ENCODE data around the gene DNAJC18.

DNA sequence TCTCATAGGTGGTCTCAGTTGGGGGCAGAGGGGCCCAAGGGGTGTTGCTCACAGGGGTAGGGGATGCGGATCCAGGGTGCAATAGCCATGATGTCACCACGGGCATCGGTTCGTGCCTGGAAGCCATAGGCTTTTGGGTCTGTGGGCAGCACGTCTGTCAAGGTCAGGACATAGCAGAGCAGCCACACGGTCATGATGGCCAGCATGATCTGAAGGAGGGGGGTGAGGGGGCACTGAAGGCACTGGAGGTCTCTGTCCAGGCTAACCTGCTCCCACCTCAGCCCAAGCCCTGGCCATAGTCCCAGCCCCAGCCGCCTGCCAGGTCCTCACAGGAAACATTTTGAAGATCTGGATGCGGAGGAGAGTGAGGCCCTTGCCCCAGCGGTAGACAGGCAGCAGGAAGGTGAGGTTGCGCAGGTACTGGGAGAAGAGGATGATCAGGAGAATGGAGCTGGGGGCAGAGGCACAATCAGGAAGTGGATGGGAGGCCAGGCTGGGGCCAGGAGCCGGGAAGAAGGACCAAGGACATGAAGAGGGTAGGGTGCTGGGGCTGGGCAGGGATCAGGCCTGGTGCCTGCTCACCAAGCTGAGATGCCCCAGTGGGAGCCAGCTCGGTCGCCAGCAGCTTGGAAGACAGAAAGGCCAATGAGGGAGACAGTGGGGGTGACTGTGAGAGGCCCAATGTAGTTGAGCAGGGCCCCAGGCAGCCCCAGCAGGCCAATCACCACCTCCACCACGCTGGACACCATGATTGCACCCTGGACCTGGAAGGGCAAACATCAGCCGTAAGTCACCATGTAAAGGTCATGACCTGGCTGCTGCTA lies 59.5 kb downstream of the DNAJC18 start:
- TF ChIP-seq POLR2A (IDR thresholded peaks at IDR 0.05) (no peak), EP300 (IDR thresholded peaks at IDR 0.05) (no peak)
- TF ChIP-seq, protein P1, sequence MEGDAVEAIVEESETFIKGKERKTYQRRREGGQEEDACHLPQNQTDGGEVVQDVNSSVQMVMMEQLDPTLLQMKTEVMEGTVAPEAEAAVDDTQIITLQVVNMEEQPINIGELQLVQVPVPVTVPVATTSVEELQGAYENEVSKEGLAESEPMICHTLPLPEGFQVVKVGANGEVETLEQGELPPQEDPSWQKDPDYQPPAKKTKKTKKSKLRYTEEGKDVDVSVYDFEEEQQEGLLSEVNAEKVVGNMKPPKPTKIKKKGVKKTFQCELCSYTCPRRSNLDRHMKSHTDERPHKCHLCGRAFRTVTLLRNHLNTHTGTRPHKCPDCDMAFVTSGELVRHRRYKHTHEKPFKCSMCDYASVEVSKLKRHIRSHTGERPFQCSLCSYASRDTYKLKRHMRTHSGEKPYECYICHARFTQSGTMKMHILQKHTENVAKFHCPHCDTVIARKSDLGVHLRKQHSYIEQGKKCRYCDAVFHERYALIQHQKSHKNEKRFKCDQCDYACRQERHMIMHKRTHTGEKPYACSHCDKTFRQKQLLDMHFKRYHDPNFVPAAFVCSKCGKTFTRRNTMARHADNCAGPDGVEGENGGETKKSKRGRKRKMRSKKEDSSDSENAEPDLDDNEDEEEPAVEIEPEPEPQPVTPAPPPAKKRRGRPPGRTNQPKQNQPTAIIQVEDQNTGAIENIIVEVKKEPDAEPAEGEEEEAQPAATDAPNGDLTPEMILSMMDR (IDR thresholded peaks at IDR 0.05), result no peak

Data from tibial nerve (tissue), 4 donors.